ENCODE results near the gene SEC16B.

- TF ChIP-seq CTCF (IDR thresholded peaks at IDR 0.05; ENCODE audit: low read depth, low read length, missing input control), result no peak
- no peak for TF ChIP-seq ATF3 (IDR thresholded peaks at IDR 0.05)
Observed at GRCh38 chr1:177937931-177938330, 31.9 kb downstream of the SEC16B start.

Data from liver (tissue), 3 donors.